B cell (primary cell): ENCODE measurements around the gene CAMK1D. TPM values are rescaled to one million over a fixed set of nuclear protein-coding genes. Genes with fewer than 3 reads are reported as not detected.

Experiments used
- ATAC-seq: fragments of 200-7000 bp; cut with Tn5 transposase; one replicate; pipeline ENCODE4 v1.10.0; 2021; ENCODE audit warnings: low read depth, mild to moderate bottlenecking, moderate number of reproducible peaks, moderate library complexity
- CTCF ChIA-PET: fragments of 350-600 bp; sonication (Branson Sonifier 250); formaldehyde crosslinking; loops from one replicate; lab custom pipeline; 2021; ENCODE audit warnings: antibody characterized with exemption, inconsistent platforms; lab: Charles Lee
- POLR2A ChIA-PET: fragments of 350-600 bp; sonication (Branson Sonifier 250); formaldehyde crosslinking; loops from one replicate; lab custom pipeline; 2021; ENCODE audit warnings: antibody characterized with exemption; lab: Charles Lee
- DNase-seq: peaks from one replicate; pipeline ENCODE4 v3.0.0; 2013
- H2AFZ ChIP-seq: 2 replicates; pipeline ENCODE4 v1.6.1; 2012; ENCODE audit warnings: mild to moderate bottlenecking, low read depth, low read length; ENCODE audit not compliant: insufficient read depth, poor library complexity, severe bottlenecking
- H3K27ac ChIP-seq, 2 donors: 1 replicate in 1 of 2; 2 replicates in 1 of 2; pipeline ENCODE4 v1.5.1; 2012 to 2013; ENCODE audit warnings: low read length in 2 of 2, mild to moderate bottlenecking in 2 of 2, moderate library complexity in 1 of 2
- H3K27me3 ChIP-seq, 4 experiments: fragments of 200-600 bp in 1 of 4; sonication (generic) in 1 of 4; replicated peaks in 1 of 4; 1 replicate in 2 of 4; 2 replicates in 2 of 4; pipeline versions ENCODE4 v1.6.1 to v1.7.0; 2013 to 2016; ENCODE audit warnings: low read length in 3 of 4, mild to moderate bottlenecking in 2 of 4, mixed read lengths in 1 of 4, moderate library complexity in 1 of 4; ENCODE audit not compliant: insufficient read depth in 4 of 4, control insufficient read depth in 3 of 4; ENCODE audit errors: control extremely low read depth in 1 of 4
- H3K36me3 ChIP-seq, 2 experiments: replicated peaks in 1 of 2; 1 replicate in 1 of 2; 2 replicates in 1 of 2; pipeline versions ENCODE4 v1.6.1 to v1.7.1; 2013; ENCODE audit warnings: low read length in 1 of 2; ENCODE audit not compliant: insufficient read depth in 2 of 2, control insufficient read depth in 1 of 2; ENCODE audit errors: control extremely low read depth in 1 of 2, extremely low read depth in 1 of 2
- H3K4me1 ChIP-seq, 2 donors: fragments of 200-600 bp in 1 of 2; sonication (generic) in 1 of 2; 1 replicate in 1 of 2; 2 replicates in 1 of 2; pipeline versions ENCODE4 v1.5.1 to v1.6.1; 2013 to 2017; ENCODE audit warnings: low read length in 2 of 2; ENCODE audit not compliant: control insufficient read depth in 2 of 2, insufficient read depth in 2 of 2
- H3K4me2 ChIP-seq: replicated peaks from 2 replicates; pipeline ENCODE3; 2012; ENCODE audit warnings: mild to moderate bottlenecking, low read depth, low read length; ENCODE audit not compliant: poor library complexity, severe bottlenecking
- H3K4me3 ChIP-seq, 5 experiments: fragments of 200-600 bp in 1 of 5; sonication (generic) in 1 of 5; 1 replicate in 3 of 5; 2 replicates in 2 of 5; pipeline versions ENCODE4 v1.5.1 to v1.7.0; 2011 to 2016; ENCODE audit warnings: low read length in 4 of 5, mild to moderate bottlenecking in 4 of 5, low read depth in 2 of 5, control low read depth in 1 of 5, moderate library complexity in 1 of 5; ENCODE audit not compliant: insufficient read depth in 1 of 5; ENCODE audit errors: control extremely low read depth in 1 of 5, extremely low read depth in 1 of 5
- H3K79me2 ChIP-seq: fragments of 200-600 bp; sonication (generic); one replicate; pipeline ENCODE4 v1.6.0; 2016; ENCODE audit warnings: low read length; ENCODE audit not compliant: control insufficient read depth, insufficient read depth
- H3K9ac ChIP-seq: fragments of 200-600 bp; sonication (generic); 2 replicates; pipeline ENCODE4 v1.6.1; 2017; ENCODE audit warnings: mild to moderate bottlenecking, low read length, moderate library complexity
- H3K9me3 ChIP-seq, 3 donors: one replicate each; pipeline versions ENCODE4 v1.6.1 to v1.7.1; 2013; ENCODE audit warnings: low read length in 2 of 3; ENCODE audit not compliant: control insufficient read depth in 2 of 3, insufficient read depth in 1 of 3; ENCODE audit errors: control extremely low read depth in 1 of 3
- H4K20me1 ChIP-seq: 2 replicates; pipeline ENCODE4 v1.6.0; 2012; ENCODE audit warnings: mild to moderate bottlenecking, low read length; ENCODE audit not compliant: insufficient read depth, control insufficient read depth, poor library complexity, severe bottlenecking
- H3K27ac Mint-ChIP-seq: one replicate; pipeline ENCODE4 v1.8.0; 2021; ENCODE audit warnings: mixed read lengths
- H3K27me3 Mint-ChIP-seq: one replicate; pipeline ENCODE4 v1.8.0; 2021; ENCODE audit warnings: mixed read lengths
- H3K4me1 Mint-ChIP-seq: one replicate; pipeline ENCODE4 v1.8.0; 2021; ENCODE audit warnings: mixed read lengths
- H3K4me3 Mint-ChIP-seq: one replicate; pipeline ENCODE4 v1.8.0; 2021; ENCODE audit warnings: mixed read lengths
- H3K9me3 Mint-ChIP-seq: one replicate; pipeline ENCODE4 v1.8.0; 2022; ENCODE audit warnings: mixed read lengths; ENCODE audit not compliant: insufficient read depth
- CTCF ChIP-seq: fragments of 200-600 bp; IDR thresholded peaks from one replicate; pipeline ENCODE4 v1.8.0; 2022; ENCODE audit warnings: antibody characterized with exemption, mild to moderate bottlenecking
- EZH2 ChIP-seq: IDR thresholded peaks from 2 replicates; pipeline ENCODE4 v1.6.1; 2012; ENCODE audit warnings: borderline replicate concordance, low read depth, mild to moderate bottlenecking, moderate library complexity, low read length; ENCODE audit not compliant: insufficient read depth, poor library complexity, severe bottlenecking
- WGBS: methylation state at CpG from one replicate; pipeline ENCODE4 v1.1.5; 2013; ENCODE audit warnings: missing lambda C conversion rate; ENCODE audit not compliant: insufficient coverage; 5-methylcytosine and 5-hydroxymethylcytosine counted together
- intact Hi-C: fragments of 100-400 bp; cut with micrococcal nuclease; formaldehyde crosslinking; loops from one replicate; pipeline ENCODE4 v1.10.0; 2022
- polyA plus RNA-seq: library from polyadenylated mRNA; depleted of rRNA; stranded (reverse); fragments of >200 nt; gene quantifications from 2 replicates; pipeline ENCODE4 v1.2.3, GENCODE V29; 2012
- total RNA-seq, 2 donors: library from RNA; stranded (reverse); fragments of 120-200 nt in 1 of 2; gene quantifications; 1 replicate in 1 of 2; 2 replicates in 1 of 2; pipeline versions ENCODE4 v1.2.3 to v1.2.4, GENCODE V29; 2013 to 2022

The CAMK1D gene
- total and polyA plus RNA-seq, 2 donors (not counting 1 experiment from before 2014, with no cell fraction given): 34.1 to 69.7 TPM

GRCh38 chr10:12308057-12308456, 41.3 kb upstream of the CAMK1D start:
- H3K9me3 Mint-ChIP-seq: no peaks in the 10 kb centered on the region
- CTCF ChIA-PET: interaction anchor here (1.4 kb wide), 1 partner anchor 20 kb away, joined by 5 read pairs; no protein-coding TSS in a partner anchor
- H3K4me2 ChIP-seq: no peak overlapping the region

More at GRCh38 chr10:12308057-12308456, 41.3 kb upstream of the CAMK1D start:
- DNase-seq (no peak), ATAC-seq (no peak)
- Mint-ChIP-seq H3K27ac (no peak overlapping the region), H3K27me3 (peaks cover 3% of the 10 kb centered on the region), H3K4me1 (peaks cover 3% of the 10 kb centered on the region), H3K4me3 (no peak overlapping the region)
- TF ChIP-seq EZH2 (no peak), CTCF (no peak)
- Histone ChIP-seq H2AFZ (no peak overlapping the region), H3K9ac (no peak overlapping the region), H4K20me1 (no peaks in the 10 kb centered on the region), H3K27me3 (no peaks in the 10 kb centered on the region), H3K79me2 (no peaks in the 10 kb centered on the region), H3K36me3 (no peaks in the 10 kb centered on the region), H3K27ac (no peak overlapping the region), H3K4me1 (peaks cover 0 to 4% of the 10 kb centered on the region in 2 donors), H3K9me3 (peaks cover 0 to 13% (median 0%) of the 10 kb centered on the region in 3 donors), H3K4me3 (no peak overlapping the region)
- WGBS: 97% methylated on average over 6 of the region's 6 CpGs
- intact Hi-C loops: no loop called here
- POLR2A ChIA-PET: interaction anchor here (0.6 kb wide), 1 partner anchor 1503 kb away, joined by 5 read pairs; no protein-coding TSS in a partner anchor
